ENCODE measurements around the gene DENND2D. TPM values are rescaled to one million over a fixed set of nuclear protein-coding genes. Genes with fewer than 3 reads are reported as not detected.
A peak's percentile ranks its signal among the peaks of the same experiment; 100 is the strongest.

Gene DENND2D
- total and polyA plus RNA-seq, 9 of the 15 experiments (the other 6 are each of a cell fraction or from before 2014, with no cell fraction given), result 0.08 to 0.44 (median 0.13) TPM; not detected in 6

- Histone ChIP-seq H3K36me3 (ENCODE audit: control insufficient read depth, insufficient read depth, low read length) (no peaks in the 10 kb centered on the region), H3K4me1 (replicated peaks in 1 of 2; ENCODE audit: control insufficient read depth in 2 of 2, insufficient read depth in 2 of 2, low read length in 2 of 2) (peaks cover 23 to 29% of the 10 kb centered on the region in 2 experiments), H3K4me3 (no peak overlapping the region), H3K9me1 (ENCODE audit: control insufficient read depth, insufficient read depth, low read length) (no peaks in the 10 kb centered on the region), H3K9me3 (replicated peaks; ENCODE audit: control insufficient read depth, insufficient read depth, low read depth, low read length) (no peaks in the 10 kb centered on the region), H3K27ac (ENCODE audit: extremely low read depth, low read depth, low read length) (no peak overlapping the region), H3K79me2 (ENCODE audit: control insufficient read depth, insufficient read depth, low read length) (no peaks in the 10 kb centered on the region), H2AFZ (ENCODE audit: low read depth, low read length) (peak overlapping the region; percentile 34; the same call in 1 of the 2 replicates), H3K27me3 (ENCODE audit: control insufficient read depth in 2 of 2, insufficient read depth in 2 of 2, low read length in 2 of 2) (peaks cover 0 to 5% of the 10 kb centered on the region in 2 experiments; a peak in 3 of 5 replicates), H3K4me2 (ENCODE audit: insufficient read depth, low read length) (no peak overlapping the region), H4K20me1 (replicated peaks; ENCODE audit: control insufficient read depth, insufficient read depth, low read length) (no peaks in the 10 kb centered on the region), H3K9ac (ENCODE audit: insufficient read depth in 1 of 2, low read depth in 2 of 2, low read length in 2 of 2) (no peak overlapping the region)
- ChIA-PET CTCF (ENCODE audit: low intra/inter-chr PET ratio) (no interaction called here), POLR2A (interaction anchor here (0.8 to 1.2 kb wide), 2 partner anchors 11 to 12 kb away, joined by 3 read pairs; no protein-coding TSS in a partner anchor)
- FAIRE-seq (no peak), DNase-seq (ENCODE audit: extremely low read depth in 1 of 4, low spot score in 3 of 4) (no peak), ATAC-seq (no peak)
- WGBS (ENCODE audit: insufficient coverage, low coverage, missing lambda C conversion rate), result 75% methylated on average over 1 of the region's 1 CpG
- intact Hi-C loops (cut with micrococcal nuclease), result no loop called here
- TF ChIP-seq ZNF121 (CRISPR knock-in tag; conservative IDR thresholded peaks at IDR 0.05) (no peak), ZBTB26 (CRISPR knock-in tag; IDR thresholded peaks at IDR 0.05) (0 out of 2 replicates have a peak, but pooled peaks have one; percentile 47)
- BruUV-seq (replicated peaks), result no TSS peak
- in situ Hi-C loops (cut with MboI), result no loop called here
These were observed 1.9 kb upstream of the DENND2D start for GRCh38 chr1:111202366-111202706.

Measured in K562 (cell line).